Body of pancreas (tissue), 4 donors: ENCODE measurements around the gene DNAJC7. TPM values are rescaled to one million over a fixed set of nuclear protein-coding genes. Genes with fewer than 3 reads are reported as not detected.

Experiments
- ATAC-seq: fragments of 150-250 bp; one replicate; pipeline ENCODE4 v1.9.1; 2016
- DNase-seq, 4 donors: peaks; one replicate each; pipeline ENCODE4 v3.0.0-alpha.2; 2019
- H3K27ac ChIP-seq, 4 donors: fragments of 200-600 bp; sonication (generic); 1 replicate in 3 of 4; 2 replicates in 1 of 4; pipeline versions ENCODE4 v1.5.1 to v1.6.1; 2016 to 2019; ENCODE audit warnings: mild to moderate bottlenecking in 1 of 4, mixed read lengths in 1 of 4, moderate library complexity in 1 of 4
- H3K27me3 ChIP-seq, 2 donors: fragments of 200-600 bp; sonication (generic); one replicate each; pipeline ENCODE4 v1.6.0; 2016; ENCODE audit warnings: mild to moderate bottlenecking in 1 of 2
- H3K36me3 ChIP-seq, 2 donors: fragments of 200-600 bp; sonication (generic); replicated peaks in 1 of 2; 2 replicates each; pipeline ENCODE4 v1.5.1; 2016; ENCODE audit warnings: low read depth in 2 of 2; ENCODE audit not compliant: insufficient read depth in 1 of 2
- H3K4me1 ChIP-seq: fragments of 200-600 bp; sonication (generic); one replicate; pipeline ENCODE4 v1.6.0; 2016
- H3K4me3 ChIP-seq, 2 donors: fragments of 200-600 bp; sonication (generic); 1 replicate in 1 of 2; 2 replicates in 1 of 2; pipeline ENCODE4 v1.5.1; 2016 to 2019
- H3K9me3 ChIP-seq, 3 donors: fragments of 200-600 bp; sonication (generic); 1 replicate in 2 of 3; 2 replicates in 1 of 3; pipeline ENCODE4 v1.5.1; 2016
- POLR2A ChIP-seq, 3 donors: fragments of 450-650 bp; IDR thresholded peaks; one replicate each; pipeline ENCODE4 v1.6.1; 2016; ENCODE audit warnings: antibody characterized with exemption in 3 of 3, mild to moderate bottlenecking in 2 of 3
- WGBS, 2 donors: methylation state at CpG; one replicate each; pipeline ENCODE4 v1.1.5; 2017; 5-methylcytosine and 5-hydroxymethylcytosine counted together
- intact Hi-C: fragments of 100-400 bp; cut with DNase I; formaldehyde crosslinking; loops from one replicate; pipeline ENCODE4 v1.15.1; 2023
- total RNA-seq, 2 donors: library from RNA; depleted of rRNA; stranded (reverse); fragments of >200 nt; gene quantifications; one replicate each; pipeline ENCODE4 v1.1.0, GENCODE V29; 2016
- TF ChIP-seq, protein P1 (sequence below), 7 experiments: fragments of 450-650 bp in 4 of 7; fragments of 200-600 bp in 3 of 7; sonication (generic) in 3 of 7; IDR thresholded peaks; one replicate each; pipeline ENCODE4 v1.5.1; 2016 to 2019; ENCODE audit warnings: antibody characterized with exemption in 7 of 7

Gene DNAJC7
- total RNA-seq, 2 donors from 2014 or later, result 32.4 to 43.5 TPM

GRCh38 chr17:42055027-42055426 lies 37.8 kb upstream of the DNAJC7 start:
- WGBS, 2 donors, result 41 to 45% methylated on average over 3 of the region's 3 CpGs
- H3K9me3 ChIP-seq, result no peaks in the 10 kb centered on the region
- no peaks in the 10 kb centered on the region for H3K27me3 ChIP-seq
- ATAC-seq (no peak), DNase-seq (no peak)
- no peaks in the 10 kb centered on the region for H3K36me3 ChIP-seq
- H3K27ac ChIP-seq, result no peak overlapping the region
- peaks cover 7% of the 10 kb centered on the region for H3K4me1 ChIP-seq
- intact Hi-C loops, result no loop called here
- H3K4me3 ChIP-seq, result no peak overlapping the region
- TF ChIP-seq POLR2A (IDR thresholded peaks at IDR 0.05), result no peak
- TF ChIP-seq, protein P1, sequence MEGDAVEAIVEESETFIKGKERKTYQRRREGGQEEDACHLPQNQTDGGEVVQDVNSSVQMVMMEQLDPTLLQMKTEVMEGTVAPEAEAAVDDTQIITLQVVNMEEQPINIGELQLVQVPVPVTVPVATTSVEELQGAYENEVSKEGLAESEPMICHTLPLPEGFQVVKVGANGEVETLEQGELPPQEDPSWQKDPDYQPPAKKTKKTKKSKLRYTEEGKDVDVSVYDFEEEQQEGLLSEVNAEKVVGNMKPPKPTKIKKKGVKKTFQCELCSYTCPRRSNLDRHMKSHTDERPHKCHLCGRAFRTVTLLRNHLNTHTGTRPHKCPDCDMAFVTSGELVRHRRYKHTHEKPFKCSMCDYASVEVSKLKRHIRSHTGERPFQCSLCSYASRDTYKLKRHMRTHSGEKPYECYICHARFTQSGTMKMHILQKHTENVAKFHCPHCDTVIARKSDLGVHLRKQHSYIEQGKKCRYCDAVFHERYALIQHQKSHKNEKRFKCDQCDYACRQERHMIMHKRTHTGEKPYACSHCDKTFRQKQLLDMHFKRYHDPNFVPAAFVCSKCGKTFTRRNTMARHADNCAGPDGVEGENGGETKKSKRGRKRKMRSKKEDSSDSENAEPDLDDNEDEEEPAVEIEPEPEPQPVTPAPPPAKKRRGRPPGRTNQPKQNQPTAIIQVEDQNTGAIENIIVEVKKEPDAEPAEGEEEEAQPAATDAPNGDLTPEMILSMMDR (IDR thresholded peaks at IDR 0.05), result no peak

DNA sequence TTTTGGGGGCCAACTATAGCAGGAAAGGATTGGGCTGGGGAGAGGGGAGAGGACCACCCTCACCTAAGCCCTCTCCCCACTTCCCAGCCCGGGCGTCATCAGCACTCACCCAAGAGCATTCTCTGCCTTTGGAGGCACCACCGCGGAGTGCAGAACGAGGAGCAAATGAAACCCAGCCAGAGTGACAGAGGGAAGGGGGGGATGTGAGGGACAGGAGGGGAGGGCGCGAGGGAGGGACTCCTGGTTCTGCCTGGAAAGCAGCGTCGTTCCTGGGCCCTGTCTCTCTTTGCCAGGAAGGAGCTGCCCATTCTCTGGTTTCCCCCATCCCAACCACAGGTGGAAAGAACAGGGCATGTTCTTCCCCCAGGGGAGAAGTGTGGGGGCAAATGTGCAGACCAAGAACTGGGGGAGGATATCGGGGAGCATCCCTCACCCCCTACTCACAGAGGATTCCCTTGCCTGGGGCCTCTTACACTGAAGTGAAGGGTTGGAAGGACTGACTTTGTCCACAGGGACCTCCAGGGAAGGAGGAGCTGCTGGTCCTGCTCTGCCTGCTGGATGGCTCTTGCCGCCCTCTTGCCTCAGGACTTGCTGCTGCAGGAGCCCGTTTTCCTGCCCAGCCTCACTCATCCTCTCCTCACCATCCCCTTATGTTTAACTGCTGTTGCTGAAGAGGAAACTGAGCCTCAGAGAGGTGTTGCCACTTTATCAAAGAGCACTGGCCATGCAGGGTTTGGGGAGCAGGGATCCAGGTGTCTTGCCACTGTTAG lies 36.7 kb upstream of the DNAJC7 start:
- Histone ChIP-seq H3K4me3 (no peak overlapping the region), H3K9me3 (no peaks in the 10 kb centered on the region), H3K4me1 (peaks cover 18% of the 10 kb centered on the region), H3K27me3 (no peaks in the 10 kb centered on the region), H3K27ac (no peak overlapping the region), H3K36me3 (no peaks in the 10 kb centered on the region)
- ATAC-seq (no peak), DNase-seq (no peak)
- no peak for TF ChIP-seq POLR2A (IDR thresholded peaks at IDR 0.05)
- TF ChIP-seq, protein P1 (IDR thresholded peaks at IDR 0.05), result no peak
- WGBS, 2 donors, result 44 to 66% methylated on average over 10 to 12 of the region's 12 CpGs
- intact Hi-C loops, result no loop called here

GRCh38 chr17:42052346-42052877 lies 35.2 kb upstream of the DNAJC7 start:
- intact Hi-C loops, result no loop called here
- H3K27ac ChIP-seq, result no peak overlapping the region
- peaks cover 23% of the 10 kb centered on the region for H3K4me1 ChIP-seq
- ATAC-seq, result no peak
- TF ChIP-seq, protein P1 (IDR thresholded peaks at IDR 0.05), result no peak
- no peak for TF ChIP-seq POLR2A (IDR thresholded peaks at IDR 0.05)
- H3K36me3 ChIP-seq, result no peaks in the 10 kb centered on the region
- WGBS, 2 donors, result 64 to 75% methylated on average over 6 of the region's 6 CpGs
- H3K4me3 ChIP-seq, result no peak overlapping the region
- no peaks in the 10 kb centered on the region for H3K27me3 ChIP-seq
- H3K9me3 ChIP-seq, result no peaks in the 10 kb centered on the region
- DNase-seq, result no peak

DNA sequence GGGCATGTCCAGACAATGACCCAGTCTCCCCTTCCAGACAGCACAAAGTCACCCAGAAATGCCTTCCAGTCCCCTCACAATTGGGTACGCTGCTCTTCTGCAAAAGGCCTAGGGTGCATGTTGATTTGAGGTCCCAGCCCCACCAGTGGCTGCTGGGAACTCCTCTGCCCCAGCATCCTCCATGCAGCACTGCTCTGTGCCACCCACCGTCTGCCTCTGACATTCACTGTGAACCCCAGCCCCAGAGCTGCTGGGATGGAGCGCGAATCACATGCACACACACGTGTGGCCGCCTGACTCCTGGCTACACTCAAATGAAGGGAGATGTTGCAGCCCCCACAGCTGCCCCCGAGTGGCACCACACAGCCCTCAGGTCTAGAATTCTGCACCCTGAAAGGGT lies 34.4 kb upstream of the DNAJC7 start:
- no peaks in the 10 kb centered on the region for H3K36me3 ChIP-seq
- no peak for ATAC-seq
- H3K4me1 ChIP-seq, result peaks cover 23% of the 10 kb centered on the region
- no peak overlapping the region for H3K27ac ChIP-seq
- no peak for DNase-seq
- 80 to 94% methylated on average over 1 to 7 of the region's 7 CpGs for WGBS, 2 donors
- intact Hi-C loops, result no loop called here
- H3K4me3 ChIP-seq, result no peak overlapping the region
- H3K27me3 ChIP-seq, result no peaks in the 10 kb centered on the region
- H3K9me3 ChIP-seq, result no peaks in the 10 kb centered on the region
- TF ChIP-seq, protein P1 (IDR thresholded peaks at IDR 0.05), result no peak
- no peak for TF ChIP-seq POLR2A (IDR thresholded peaks at IDR 0.05)

- TF ChIP-seq, protein P1 (IDR thresholded peaks at IDR 0.05), result no peak
- no peak for TF ChIP-seq POLR2A (IDR thresholded peaks at IDR 0.05)
- peak overlapping the region; percentile 6 to 76 (median 66) for H3K27ac ChIP-seq
- H3K9me3 ChIP-seq, result no peaks in the 10 kb centered on the region
- no peak overlapping the region for H3K4me3 ChIP-seq
- H3K27me3 ChIP-seq, result no peaks in the 10 kb centered on the region
- ATAC-seq (no peak), DNase-seq (no peak)
- intact Hi-C loops, result no loop called here
- H3K36me3 ChIP-seq, result no peaks in the 10 kb centered on the region
- H3K4me1 ChIP-seq, result peaks cover 23% of the 10 kb centered on the region
- WGBS, 2 donors, result 38 to 48% methylated on average over 7 to 8 of the region's 8 CpGs
Observed at GRCh38 chr17:42051013-42051400, 33.8 kb upstream of the DNAJC7 start.
